OCI-LY1 (cell line): ENCODE measurements around the gene LYRM2.

ENCODE experiments used
- H2AFZ ChIP-seq: fragments of 200-600 bp; sonication (generic), shearing (Covaris generic); 2 replicates; pipeline ENCODE4 v1.6.0; 2014; ENCODE audit warnings: antibody characterized with exemption, mild to moderate bottlenecking, low read length
- H3F3A ChIP-seq: fragments of 200-600 bp; sonication (generic), shearing (Covaris generic); 2 replicates; pipeline ENCODE4 v1.6.0; 2014; ENCODE audit warnings: mild to moderate bottlenecking, antibody characterized with exemption, low read length, moderate library complexity; ENCODE audit not compliant: insufficient read depth
- H3K27ac ChIP-seq: fragments of 200-600 bp; sonication (generic); 2 replicates; pipeline ENCODE4 v1.5.1; 2014; ENCODE audit warnings: low read length, mixed run types, mild to moderate bottlenecking, low read depth; ENCODE audit not compliant: poor library complexity, severe bottlenecking
- H3K27me3 ChIP-seq: fragments of 200-600 bp; sonication (generic); 2 replicates; pipeline ENCODE4 v1.6.0; 2014; ENCODE audit warnings: antibody characterized with exemption, mild to moderate bottlenecking, low read length, moderate library complexity; ENCODE audit not compliant: insufficient read depth
- H3K36me3 ChIP-seq: fragments of 200-600 bp; sonication (generic); 2 replicates; pipeline ENCODE4 v1.6.1; 2014; ENCODE audit warnings: mild to moderate bottlenecking, antibody characterized with exemption, low read length, moderate library complexity, mixed read lengths; ENCODE audit not compliant: insufficient read depth
- H3K4me1 ChIP-seq: fragments of 200-600 bp; sonication (generic); 2 replicates; pipeline ENCODE4 v1.5.1; 2014; ENCODE audit warnings: mild to moderate bottlenecking, low read length, moderate library complexity; ENCODE audit not compliant: insufficient read depth, severe bottlenecking
- H3K4me2 ChIP-seq: fragments of 200-600 bp; sonication (generic), shearing (Covaris generic); 2 replicates; pipeline ENCODE4 v1.6.1; 2014; ENCODE audit warnings: low read length
- H3K4me3 ChIP-seq: fragments of 200-600 bp; sonication (generic); 2 replicates; pipeline ENCODE4 v1.5.1; 2014; ENCODE audit warnings: low read length, low read depth, mild to moderate bottlenecking, mixed read lengths; ENCODE audit not compliant: poor library complexity, severe bottlenecking
- H3K79me2 ChIP-seq: fragments of 200-600 bp; shearing (Covaris generic); 2 replicates; pipeline ENCODE4 v1.6.1; 2016; ENCODE audit warnings: mixed run types, low read length, mixed read lengths; ENCODE audit not compliant: insufficient read depth
- H3K9ac ChIP-seq: fragments of 200-600 bp; sonication (generic), shearing (Covaris generic); 2 replicates; pipeline ENCODE4 v1.6.1; 2014; ENCODE audit warnings: mild to moderate bottlenecking, low read length, mixed read lengths
- H3K9me2 ChIP-seq: fragments of 200-600 bp; sonication (generic), shearing (Covaris generic); 2 replicates; pipeline ENCODE4 v1.6.1; 2014; ENCODE audit warnings: low read depth, mild to moderate bottlenecking, low read length, mixed read lengths
- H3K9me3 ChIP-seq: fragments of 200-600 bp; shearing (Covaris generic); 2 replicates; pipeline ENCODE4 v1.6.1; 2014; ENCODE audit warnings: low read length, mixed read lengths
- H4K20me1 ChIP-seq: fragments of 200-600 bp; sonication (generic), shearing (Covaris generic); 2 replicates; pipeline ENCODE4 v1.6.0; 2016; ENCODE audit warnings: mild to moderate bottlenecking, low read length; ENCODE audit not compliant: insufficient read depth
- CTCF ChIP-seq: fragments of 200-600 bp; sonication (generic), shearing (Covaris generic); IDR thresholded peaks from 2 replicates; pipeline ENCODE4 v1.5.1; 2017; ENCODE audit warnings: mild to moderate bottlenecking, antibody characterized with exemption, low read length, moderate library complexity, mixed read lengths
- EZH2 ChIP-seq: fragments of 200-600 bp; sonication (generic), shearing (Covaris generic); IDR thresholded peaks from 2 replicates; pipeline ENCODE4 v1.8.0; 2017; ENCODE audit warnings: borderline replicate concordance, mixed run types, mild to moderate bottlenecking, antibody characterized with exemption, low read length, moderate library complexity, mixed read lengths

The LYRM2 gene

GRCh38 chr6:89589297-89590025 is 49.1 kb downstream of the LYRM2 start:
- H3K9me2 ChIP-seq = no peaks in the 10 kb centered on the region
- no peak overlapping the region for H3K27ac ChIP-seq
- no peak overlapping the region for H3K4me3 ChIP-seq
- H3K9me3 ChIP-seq = no peaks in the 10 kb centered on the region
- no peak overlapping the region for H3K4me2 ChIP-seq
- no peak overlapping the region for H2AFZ ChIP-seq
- no peaks in the 10 kb centered on the region for H3K4me1 ChIP-seq
- no peaks in the 10 kb centered on the region for H4K20me1 ChIP-seq
- no peaks in the 10 kb centered on the region for H3K79me2 ChIP-seq
- no peaks in the 10 kb centered on the region for H3K36me3 ChIP-seq
- H3F3A ChIP-seq = no peaks in the 10 kb centered on the region
- H3K27me3 ChIP-seq = no peaks in the 10 kb centered on the region
- TF ChIP-seq EZH2 (no peak), CTCF (no peak)
- no peak overlapping the region for H3K9ac ChIP-seq

- no peak overlapping the region for H3K9ac ChIP-seq
- no peak overlapping the region for H3K4me3 ChIP-seq
- H3K4me2 ChIP-seq = no peak overlapping the region
- H3K9me3 ChIP-seq = no peaks in the 10 kb centered on the region
- no peaks in the 10 kb centered on the region for H3K9me2 ChIP-seq
- no peaks in the 10 kb centered on the region for H3K4me1 ChIP-seq
- no peak for TF ChIP-seq CTCF
- TF ChIP-seq EZH2 = no peak
- no peaks in the 10 kb centered on the region for H3K36me3 ChIP-seq
- no peaks in the 10 kb centered on the region for H4K20me1 ChIP-seq
- no peaks in the 10 kb centered on the region for H3F3A ChIP-seq
- no peak overlapping the region for H2AFZ ChIP-seq
- H3K27ac ChIP-seq = no peak overlapping the region
- H3K27me3 ChIP-seq = 0 out of 2 replicates have a peak, but pooled peaks cover 7% of the 10 kb centered on the region
- no peaks in the 10 kb centered on the region for H3K79me2 ChIP-seq
Observed at GRCh38 chr6:89585154-89585553, 53.4 kb downstream of the LYRM2 start.

GRCh38 chr6:89584539-89584938 is 54.0 kb downstream of the LYRM2 start:
- Histone ChIP-seq H3K27ac (no peak overlapping the region), H3F3A (no peaks in the 10 kb centered on the region), H3K4me3 (no peak overlapping the region), H3K9ac (no peak overlapping the region), H3K79me2 (no peaks in the 10 kb centered on the region), H3K9me2 (no peaks in the 10 kb centered on the region), H3K4me2 (no peak overlapping the region), H4K20me1 (no peaks in the 10 kb centered on the region), H3K36me3 (no peaks in the 10 kb centered on the region), H2AFZ (no peak overlapping the region), H3K27me3 (0 out of 2 replicates have a peak, but pooled peaks cover 7% of the 10 kb centered on the region), H3K9me3 (no peaks in the 10 kb centered on the region), H3K4me1 (no peaks in the 10 kb centered on the region)
- no peak for TF ChIP-seq CTCF
- TF ChIP-seq EZH2 = no peak
